HCT116 (cell line): ENCODE results near the gene MEIS2. TPM values are rescaled to one million over a fixed set of nuclear protein-coding genes. Genes with fewer than 3 reads are reported as not detected.

Source experiments
- ATAC-seq: fragments of 200-7000 bp; cut with Tn5 transposase; 2 replicates; pipeline ENCODE4 v1.9.1; 2020; ENCODE audit warnings: mild to moderate bottlenecking, moderate library complexity
- BruUV-seq: library from RNA; stranded (reverse); fragments of 400-500 nt; replicated peaks from 2 replicates; lab custom pipeline; 2021; lab: Mats Ljungman, UMichigan
- CTCF ChIA-PET: fragments of 300-600 bp; sonication (Branson Sonifier 250); formaldehyde crosslinking; loops from one replicate; lab custom pipeline; 2021; ENCODE audit warnings: antibody characterized with exemption; lab: Charles Lee
- POLR2A ChIA-PET: fragments of 300-600, 350-600 bp; sonication (Branson Sonifier 250); formaldehyde crosslinking; loops from one replicate; lab custom pipeline; 2021; ENCODE audit warnings: antibody characterized with exemption; lab: Charles Lee
- RAD21 ChIA-PET, 2 experiments: fragments of 300-600 bp; sonication (Branson Sonifier 250); formaldehyde crosslinking; loops; one replicate each; lab custom pipeline; 2023; ENCODE audit warnings: low total read pairs in 2 of 2; ENCODE audit not compliant: uncharacterized antibody in 2 of 2, unreplicated experiment in 2 of 2, low non-redundant PET in 1 of 2; lab: Charles Lee
- DNase-seq: peaks from one replicate; pipeline ENCODE4 v3.0.0-alpha.2; 2010; ENCODE audit warnings: low read depth, low spot score
- H2AFZ ChIP-seq: fragments of 200-600 bp; shearing (Covaris generic), sonication (generic); 2 replicates; pipeline ENCODE4 v1.6.1; 2017; ENCODE audit warnings: low read depth, mixed run types, mixed read lengths, antibody characterized with exemption, low read length; ENCODE audit not compliant: poor library complexity, severe bottlenecking
- H3K27ac ChIP-seq: 2 replicates; pipeline ENCODE4 v1.5.1; 2012; ENCODE audit warnings: low read depth, low read length
- H3K27me3 ChIP-seq: fragments of 200-600 bp; sonication (generic); 2 replicates; pipeline ENCODE4 v1.6.1; 2016; ENCODE audit warnings: mixed run types, low read length, mixed read lengths; ENCODE audit not compliant: insufficient read depth
- H3K36me3 ChIP-seq, 2 experiments: fragments of 200-500 bp in 1 of 2; fragments of 200-600 bp in 1 of 2; sonication (Bioruptor generic) in 1 of 2; sonication (generic) in 1 of 2; 2 replicates each; pipeline versions ENCODE4 v1.5.1 to v1.6.1; 2014 to 2016; ENCODE audit warnings: low read length in 2 of 2, inconsistent platforms in 1 of 2, mixed read lengths in 1 of 2, mixed run types in 1 of 2; ENCODE audit not compliant: insufficient read depth in 2 of 2, control insufficient read depth in 1 of 2
- H3K4me1 ChIP-seq, 2 experiments: fragments of 200-600 bp in 1 of 2; sonication (generic) in 1 of 2; 2 replicates each; pipeline versions ENCODE4 v1.5.1 to v1.6.1; 2012 to 2017; ENCODE audit warnings: low read length in 2 of 2, inconsistent platforms in 1 of 2, mild to moderate bottlenecking in 1 of 2, mixed read lengths in 1 of 2, mixed run types in 1 of 2, moderate library complexity in 1 of 2; ENCODE audit not compliant: insufficient read depth in 2 of 2, control insufficient read depth in 1 of 2
- H3K4me2 ChIP-seq: fragments of 200-600 bp; sonication (generic); 2 replicates; pipeline ENCODE4 v1.6.1; 2017; ENCODE audit warnings: mixed run types, low read length, mixed read lengths
- H3K4me3 ChIP-seq, 2 experiments: fragments of 200-600 bp in 1 of 2; sonication (generic) in 1 of 2; replicated peaks in 1 of 2; 2 replicates each; pipeline ENCODE4 v1.5.1; 2011 to 2016; ENCODE audit warnings: low read length in 2 of 2, control low read depth in 1 of 2, low read depth in 1 of 2, mild to moderate bottlenecking in 1 of 2, mixed read lengths in 1 of 2, mixed run types in 1 of 2
- H3K79me2 ChIP-seq: fragments of 200-600 bp; sonication (generic); 2 replicates; pipeline ENCODE4 v1.6.1; 2017; ENCODE audit warnings: mild to moderate bottlenecking, mixed run types, low read length, moderate library complexity, mixed read lengths; ENCODE audit not compliant: insufficient read depth
- H3K9ac ChIP-seq: fragments of 200-600 bp; sonication (generic); 2 replicates; pipeline ENCODE4 v1.6.1; 2016; ENCODE audit warnings: low read length, mixed read lengths
- H3K9me2 ChIP-seq: fragments of 200-600 bp; sonication (generic), shearing (Covaris generic); 2 replicates; pipeline ENCODE4 v1.6.1; 2017; ENCODE audit warnings: mixed run types, mild to moderate bottlenecking, moderate library complexity; ENCODE audit not compliant: insufficient read depth
- H3K9me3 ChIP-seq, 2 experiments: fragments of 200-500 bp in 1 of 2; fragments of 200-600 bp in 1 of 2; sonication (Bioruptor generic) in 1 of 2; sonication (generic) in 1 of 2; 2 replicates each; pipeline ENCODE4 v1.6.1; 2014 to 2017; ENCODE audit warnings: low read length in 2 of 2, mixed read lengths in 2 of 2, inconsistent platforms in 1 of 2, low read depth in 1 of 2, mild to moderate bottlenecking in 1 of 2, mixed run types in 1 of 2, moderate library complexity in 1 of 2; ENCODE audit not compliant: control insufficient read depth in 1 of 2, insufficient read depth in 1 of 2
- H4K20me1 ChIP-seq: fragments of 200-600 bp; sonication (generic), shearing (Covaris generic); 2 replicates; pipeline ENCODE4 v1.6.1; 2017; ENCODE audit warnings: mixed run types, mild to moderate bottlenecking, moderate library complexity; ENCODE audit not compliant: insufficient read depth
- CBX3 ChIP-seq: IDR thresholded peaks from 2 replicates; pipeline ENCODE4 v1.6.1; 2012; ENCODE audit warnings: low read depth
- CEBPB ChIP-seq: IDR thresholded peaks from 2 replicates; pipeline ENCODE4 v1.6.1; 2012; ENCODE audit warnings: low read depth
- EGR1 ChIP-seq: IDR thresholded peaks from 2 replicates; pipeline ENCODE4 v1.6.1; 2012; ENCODE audit warnings: low read depth
- ELF1 ChIP-seq: IDR thresholded peaks from 2 replicates; pipeline ENCODE4 v1.6.1; 2012; ENCODE audit warnings: low read depth, borderline replicate concordance
- EZH2 ChIP-seq: fragments of 200-600 bp; sonication (generic); IDR thresholded peaks from 2 replicates; pipeline ENCODE4 v1.6.1; 2017; ENCODE audit warnings: antibody characterized with exemption, mixed run types
- FOSL1 ChIP-seq: IDR thresholded peaks from 2 replicates; pipeline ENCODE4 v1.6.1; 2012; ENCODE audit warnings: low read depth
- JUND ChIP-seq: IDR thresholded peaks from 2 replicates; pipeline ENCODE4 v1.6.1; 2012
- MAX ChIP-seq: IDR thresholded peaks from 2 replicates; pipeline ENCODE4 v1.6.1; 2012
- POLR2A ChIP-seq: IDR thresholded peaks from 2 replicates; pipeline ENCODE4 v1.7.0; 2011; ENCODE audit warnings: borderline replicate concordance; ENCODE audit not compliant: insufficient read depth, insufficient read length; ENCODE audit errors: extremely low read depth
- RAD21 ChIP-seq: IDR thresholded peaks from 2 replicates; pipeline ENCODE4 v1.6.1; 2012; ENCODE audit warnings: low read depth, mild to moderate bottlenecking
- REST ChIP-seq: IDR thresholded peaks from 2 replicates; pipeline ENCODE4 v1.6.1; 2012; ENCODE audit warnings: low read depth
- SIN3A ChIP-seq: IDR thresholded peaks from 2 replicates; pipeline ENCODE4 v1.6.1; 2012; ENCODE audit warnings: low read depth
- SP1 ChIP-seq: IDR thresholded peaks from 2 replicates; pipeline ENCODE4 v1.6.1; 2012; ENCODE audit warnings: low read depth
- YY1 ChIP-seq: IDR thresholded peaks from 2 replicates; pipeline ENCODE4 v1.6.1; 2011; ENCODE audit warnings: low read length, low read depth, moderate library complexity, mild to moderate bottlenecking; ENCODE audit not compliant: insufficient replicate concordance; ENCODE audit errors: extremely low read depth
- ZFX ChIP-seq: fragments of 450-650 bp; IDR thresholded peaks from 2 replicates; pipeline ENCODE4 v1.6.1; 2017
- ZNF274 ChIP-seq: fragments of 200-500 bp; sonication (Bioruptor generic); IDR thresholded peaks from 2 replicates; pipeline ENCODE4 v1.6.1; 2014; ENCODE audit warnings: mild to moderate bottlenecking, low read depth, low read length, inconsistent platforms
- intact Hi-C: fragments of 100-400 bp; cut with micrococcal nuclease; formaldehyde crosslinking; loops from 2 replicates; pipeline ENCODE4 v1.10.0; 2022
- total RNA-seq: library from RNA; stranded (reverse); gene quantifications from one replicate; pipeline ENCODE4 v1.2.1, GENCODE V29; 2021; ENCODE audit not compliant: unreplicated experiment

Gene MEIS2
- total RNA-seq, 1 experiment from 2014 or later, result 11.5 TPM

GRCh38 chr15:37044915-37045648 lies 55.3 kb downstream of the MEIS2 start:
- DNase-seq (no peak), ATAC-seq (no peak)
- TF ChIP-seq MAX (no peak), RAD21 (no peak), ELF1 (no peak), EGR1 (no peak), REST (no peak), JUND (no peak), SIN3A (no peak), CEBPB (no peak), YY1 (no peak), ZNF274 (no peak), FOSL1 (no peak), SP1 (no peak), ZFX (no peak), EZH2 (no peak), POLR2A (no peak), CBX3 (no peak)
- Histone ChIP-seq H3K27ac (no peak overlapping the region), H3K9ac (no peak overlapping the region), H3K9me2 (no peaks in the 10 kb centered on the region), H3K9me3 (no peaks in the 10 kb centered on the region), H3K4me3 (no peak overlapping the region), H4K20me1 (no peaks in the 10 kb centered on the region), H3K27me3 (no peaks in the 10 kb centered on the region), H3K4me1 (no peaks in the 10 kb centered on the region), H3K36me3 (no peaks in the 10 kb centered on the region), H3K4me2 (no peak overlapping the region), H2AFZ (no peak overlapping the region), H3K79me2 (no peaks in the 10 kb centered on the region)
- intact Hi-C loops, result no loop called here
- ChIA-PET RAD21 (no interaction called here), POLR2A (no interaction called here), CTCF (no interaction called here)
- no TSS peak for BruUV-seq
